Activated CD8-positive, alpha-beta T cell treated with anti-CD3 and anti-CD28 coated beads, Interleukin-2, amount 10 ng/mL, durations not matched to agents 7 days and 5 days (primary cell): ENCODE data around the gene ARID1B. TPM values are rescaled to one million over a fixed set of nuclear protein-coding genes. Genes with fewer than 3 reads are reported as not detected.

ENCODE experiments used
- ATAC-seq: fragments of 150-1000 bp; cut with Tn5 transposase; one replicate; pipeline ENCODE4 v1.10.0; 2021; ENCODE audit warnings: moderate library complexity
- CTCF ChIA-PET: fragments of 350-600 bp; sonication (Branson Sonifier 250); formaldehyde crosslinking; loops from one replicate; lab custom pipeline; 2021; ENCODE audit warnings: antibody characterized with exemption; lab: Charles Lee
- POLR2A ChIA-PET: fragments of 350-600 bp; sonication (Branson Sonifier 250); formaldehyde crosslinking; loops from one replicate; lab custom pipeline; 2021; ENCODE audit warnings: antibody characterized with exemption; lab: Charles Lee
- DNase-seq: peaks from one replicate; pipeline ENCODE4 v3.0.0-alpha.2; 2020
- H3K27ac Mint-ChIP-seq: one replicate; pipeline ENCODE4 v1.8.0; 2021; ENCODE audit warnings: mild to moderate bottlenecking, mixed read lengths
- H3K27me3 Mint-ChIP-seq: one replicate; pipeline ENCODE4 v1.8.0; 2021; ENCODE audit warnings: low read depth, mixed read lengths
- H3K36me3 Mint-ChIP-seq: one replicate; pipeline ENCODE4 v1.8.0; 2021; ENCODE audit warnings: low read depth, mixed read lengths
- H3K4me1 Mint-ChIP-seq: one replicate; pipeline ENCODE4 v1.8.0; 2021; ENCODE audit warnings: low read depth, mixed read lengths
- H3K4me3 Mint-ChIP-seq: one replicate; pipeline ENCODE4 v1.8.0; 2021; ENCODE audit warnings: mild to moderate bottlenecking, mixed read lengths
- H3K9me3 Mint-ChIP-seq: one replicate; pipeline ENCODE4 v1.8.0; 2022; ENCODE audit warnings: mixed read lengths; ENCODE audit not compliant: insufficient read depth
- total RNA-seq, 2 experiments: library from RNA; stranded (reverse); gene quantifications; one replicate each; pipeline ENCODE4 v1.2.3, GENCODE V29; 2021

ARID1B gene
- total RNA-seq, 2 experiments from 2014 or later: 60.9 to 62.4 TPM

DNA sequence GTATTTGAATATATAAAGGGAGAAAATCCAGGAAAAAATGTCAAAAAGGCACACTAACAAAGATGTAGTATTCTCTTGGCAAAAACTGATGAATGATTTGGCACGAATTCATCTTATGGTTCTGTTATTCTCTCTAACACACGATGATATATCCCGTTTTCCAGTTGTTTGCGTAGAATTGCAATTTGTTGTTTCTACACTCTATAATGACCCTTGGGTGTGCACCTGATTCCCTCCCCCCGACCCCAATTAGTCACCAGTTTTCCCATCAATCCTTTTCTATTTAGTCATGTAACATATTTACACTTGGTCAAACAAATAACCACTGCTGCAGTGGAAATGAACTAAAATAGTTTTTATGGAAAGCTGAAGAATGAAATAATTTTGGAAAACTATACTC is 1.5 kb upstream of the ARID1B start:
- Mint-ChIP-seq H3K27me3 (no peaks in the 10 kb centered on the region), H3K36me3 (peaks cover 2% of the 10 kb centered on the region), H3K27ac (no peak overlapping the region), H3K4me3 (no peak overlapping the region), H3K9me3 (no peaks in the 10 kb centered on the region), H3K4me1 (peaks cover 20% of the 10 kb centered on the region)
- ATAC-seq (no peak), DNase-seq (no peak)
- POLR2A ChIA-PET: interaction anchor here (1.4 to 3.6 kb wide), 2 partner anchors 89 kb away, joined by 3 to 31 read pairs; no protein-coding TSS in a partner anchor
- CTCF ChIA-PET: interaction anchor here (0.6 to 1.1 kb wide), 2 partner anchors 55 to 246 kb away, joined by 3 read pairs; no protein-coding TSS in a partner anchor

- Mint-ChIP-seq H3K9me3 (no peaks in the 10 kb centered on the region), H3K4me3 (peak overlapping the region; percentile 84), H3K27me3 (no peaks in the 10 kb centered on the region), H3K36me3 (peaks cover 2% of the 10 kb centered on the region), H3K27ac (peak overlapping the region; percentile 91), H3K4me1 (peaks cover 27% of the 10 kb centered on the region)
- ChIA-PET CTCF (interaction anchor here (0.6 to 1.1 kb wide), 2 partner anchors 55 to 246 kb away, joined by 3 read pairs; no protein-coding TSS in a partner anchor), POLR2A (interaction anchor here (1.4 to 3.6 kb wide), 2 partner anchors 88 to 90 kb away, joined by 3 to 31 read pairs; no protein-coding TSS in a partner anchor)
- ATAC-seq: no peak
- DNase-seq: peak; percentile 51
Observed at GRCh38 chr6:156776470-156776839, 723 bp upstream of the ARID1B start.

- peak; percentile 21 for ATAC-seq
- peak overlapping the region; percentile 96 for H3K27ac Mint-ChIP-seq
- H3K4me3 Mint-ChIP-seq: peak overlapping the region; percentile 84
- ChIA-PET CTCF (interaction anchor here (1.5 kb wide), 1 partner anchor 91 kb away, joined by 3 read pairs; no protein-coding TSS in a partner anchor), POLR2A (interaction anchor here (0.6 to 3.6 kb wide), 8 partner anchors 28 to 244 kb away, joined by 3 to 31 read pairs (median 4); no protein-coding TSS in a partner anchor)
- peaks cover 6% of the 10 kb centered on the region for H3K36me3 Mint-ChIP-seq
- no peaks in the 10 kb centered on the region for H3K9me3 Mint-ChIP-seq
- DNase-seq: peak; percentile 66
- peaks cover 32% of the 10 kb centered on the region for H3K4me1 Mint-ChIP-seq
- no peaks in the 10 kb centered on the region for H3K27me3 Mint-ChIP-seq
Observed at GRCh38 chr6:156777577-156778453, 637 bp downstream of the ARID1B start.

GRCh38 chr6:156778454-156779205 is 1.5 kb downstream of the ARID1B start:
- H3K36me3 Mint-ChIP-seq: peaks cover 8% of the 10 kb centered on the region
- ChIA-PET POLR2A (interaction anchor here (0.5 to 3.6 kb wide), 10 partner anchors 8 to 242 kb away, joined by 3 to 31 read pairs (median 3); no protein-coding TSS in a partner anchor), CTCF (interaction anchor here (1.0 to 1.6 kb wide), 2 partner anchors 132 to 242 kb away, joined by 3 to 5 read pairs; no protein-coding TSS in a partner anchor)
- peak overlapping the region; percentile 90 for H3K27ac Mint-ChIP-seq
- ATAC-seq: peak; percentile 7
- H3K4me3 Mint-ChIP-seq: peak overlapping the region; percentile 81
- no peaks in the 10 kb centered on the region for H3K27me3 Mint-ChIP-seq
- peaks cover 39% of the 10 kb centered on the region for H3K4me1 Mint-ChIP-seq
- H3K9me3 Mint-ChIP-seq: no peaks in the 10 kb centered on the region
- peak; percentile 57 for DNase-seq

DNA sequence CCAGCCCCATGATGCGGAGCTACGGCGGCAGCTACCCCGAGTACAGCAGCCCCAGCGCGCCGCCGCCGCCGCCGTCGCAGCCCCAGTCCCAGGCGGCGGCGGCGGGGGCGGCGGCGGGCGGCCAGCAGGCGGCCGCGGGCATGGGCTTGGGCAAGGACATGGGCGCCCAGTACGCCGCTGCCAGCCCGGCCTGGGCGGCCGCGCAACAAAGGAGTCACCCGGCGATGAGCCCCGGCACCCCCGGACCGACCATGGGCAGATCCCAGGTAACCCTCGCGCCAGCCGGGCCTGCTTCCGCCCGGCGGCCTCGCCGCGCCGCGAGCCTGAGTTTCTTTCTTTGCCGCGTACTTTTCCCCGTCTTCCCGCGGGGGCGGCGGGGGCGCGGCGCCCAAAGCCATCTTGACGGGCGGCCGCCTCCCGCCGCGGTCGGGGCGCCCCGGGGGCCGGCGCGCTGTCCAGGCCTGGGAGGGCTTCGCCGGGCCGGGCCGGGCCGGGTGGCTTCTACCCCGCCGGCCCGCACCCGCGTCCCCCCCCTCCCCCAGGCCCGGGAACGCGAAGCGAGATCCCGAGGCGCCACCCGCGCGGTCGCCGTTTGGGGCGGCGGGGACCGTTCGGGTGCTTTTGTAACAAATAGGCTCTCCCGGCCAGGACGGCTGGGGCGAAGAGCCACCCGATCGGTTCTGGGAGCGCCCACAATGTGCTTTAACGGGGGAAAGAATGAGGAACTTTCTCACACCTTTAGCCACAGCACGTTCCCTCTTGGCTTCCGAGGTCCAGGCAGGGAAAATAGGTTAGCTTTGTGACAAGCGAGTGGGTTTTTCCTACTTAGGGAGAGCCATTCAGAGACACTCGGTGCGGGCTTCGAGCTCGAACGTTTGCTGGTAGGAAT is 2.3 kb downstream of the ARID1B start:
- ChIA-PET POLR2A (interaction anchor here (0.5 to 3.6 kb wide), 9 partner anchors 9 to 242 kb away, joined by 3 to 31 read pairs (median 4); no protein-coding TSS in a partner anchor), CTCF (interaction anchor here (1.0 to 1.6 kb wide), 2 partner anchors 132 to 242 kb away, joined by 3 to 5 read pairs; no protein-coding TSS in a partner anchor)
- H3K27me3 Mint-ChIP-seq: no peaks in the 10 kb centered on the region
- peak; percentile 29 for ATAC-seq
- peak overlapping the region; percentile 78 for H3K4me3 Mint-ChIP-seq
- peak; percentile 59 for DNase-seq
- no peaks in the 10 kb centered on the region for H3K9me3 Mint-ChIP-seq
- peaks cover 43% of the 10 kb centered on the region for H3K4me1 Mint-ChIP-seq
- peaks cover 10% of the 10 kb centered on the region for H3K36me3 Mint-ChIP-seq
- peak overlapping the region; percentile 80 for H3K27ac Mint-ChIP-seq

GRCh38 chr6:156780102-156780641 is 3.0 kb downstream of the ARID1B start:
- POLR2A ChIA-PET: interaction anchor here (0.8 to 1.9 kb wide), 3 partner anchors 10 to 241 kb away, joined by 3 to 11 read pairs (median 7); no protein-coding TSS in a partner anchor
- DNase-seq (peak; percentile 73), ATAC-seq (peak; percentile 51)
- Mint-ChIP-seq H3K36me3 (peaks cover 10% of the 10 kb centered on the region), H3K4me1 (peaks cover 38% of the 10 kb centered on the region), H3K27ac (peak overlapping the region; percentile 80), H3K9me3 (no peaks in the 10 kb centered on the region), H3K27me3 (no peaks in the 10 kb centered on the region), H3K4me3 (peak overlapping the region; percentile 78)
- CTCF ChIA-PET: interaction anchor here (0.9 to 1.6 kb wide), 5 partner anchors 9 to 404 kb away, joined by 3 to 5 read pairs (median 3); no protein-coding TSS in a partner anchor

DNA sequence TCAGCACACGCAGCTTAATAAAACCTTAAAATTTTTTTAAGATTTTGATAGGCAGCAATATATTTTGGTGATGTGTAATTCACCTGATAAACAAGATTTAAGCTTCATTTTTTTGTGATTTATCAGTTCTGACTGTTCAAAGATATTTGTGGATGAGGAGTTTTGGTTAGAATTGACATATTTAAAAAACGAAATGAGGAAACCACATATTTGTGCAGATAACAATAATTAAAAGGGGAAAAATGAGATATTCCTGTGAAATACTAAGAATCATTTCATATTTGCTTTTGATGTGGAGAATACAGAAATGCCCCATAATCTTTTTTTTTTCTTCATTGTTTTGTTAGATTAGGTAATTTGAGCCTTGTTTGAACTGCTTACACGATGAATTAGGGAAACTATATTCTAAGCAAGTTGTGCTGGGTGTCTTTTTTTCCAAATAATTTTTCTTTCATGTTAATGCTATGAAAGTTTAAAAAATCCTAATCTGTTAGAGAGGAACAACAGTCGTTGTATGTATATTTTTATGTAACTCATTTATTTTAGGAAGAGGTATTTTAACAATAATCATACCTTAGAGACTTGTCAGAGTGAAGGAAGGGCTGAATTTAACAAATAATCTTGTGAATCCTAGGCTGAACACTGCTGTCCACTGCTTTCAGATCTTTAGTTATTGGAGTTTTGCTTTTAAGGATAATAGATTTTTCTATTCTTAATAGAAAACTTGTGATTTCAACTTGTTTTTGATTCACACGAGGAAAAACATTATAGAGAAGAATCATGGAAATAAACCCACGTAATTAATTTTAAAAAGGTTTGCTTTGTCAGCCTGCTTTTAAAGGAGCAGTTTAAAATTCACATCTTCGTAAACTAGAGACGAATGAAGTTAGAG is 4.0 kb downstream of the ARID1B start:
- Mint-ChIP-seq H3K27me3 (no peaks in the 10 kb centered on the region), H3K27ac (peak overlapping the region; percentile 80), H3K36me3 (peaks cover 14% of the 10 kb centered on the region), H3K4me1 (peaks cover 36% of the 10 kb centered on the region), H3K9me3 (no peaks in the 10 kb centered on the region), H3K4me3 (peak overlapping the region; percentile 78)
- no peak for ATAC-seq
- DNase-seq: no peak
- ChIA-PET POLR2A (interaction anchor here (0.8 to 1.9 kb wide), 3 partner anchors 11 to 240 kb away, joined by 3 to 11 read pairs (median 7); no protein-coding TSS in a partner anchor), CTCF (interaction anchor here (0.9 to 1.3 kb wide), 4 partner anchors 8 to 403 kb away, joined by 3 to 4 read pairs (median 3); no protein-coding TSS in a partner anchor)

GRCh38 chr6:156781861-156782631 is 4.9 kb downstream of the ARID1B start:
- Mint-ChIP-seq H3K4me1 (peaks cover 37% of the 10 kb centered on the region), H3K27ac (peak overlapping the region; percentile 80), H3K36me3 (peaks cover 16% of the 10 kb centered on the region), H3K9me3 (no peaks in the 10 kb centered on the region), H3K4me3 (peak overlapping the region; percentile 78), H3K27me3 (no peaks in the 10 kb centered on the region)
- ChIA-PET POLR2A (interaction anchor here (0.8 kb wide), 1 partner anchor 238 kb away, joined by 5 read pairs; no protein-coding TSS in a partner anchor), CTCF (interaction anchor here (0.9 kb wide), 1 partner anchor 14 kb away, joined by 3 read pairs; no protein-coding TSS in a partner anchor)
- no peak for ATAC-seq
- DNase-seq: no peak
